GM18498 (cell line): ENCODE data around the gene KREMEN1.

Experiments
- ATAC-seq: cut with Tn5 transposase; IDR thresholded peaks from one replicate; pipeline ENCODE4 v1.9.1; 2021; ENCODE audit warnings: mild to moderate bottlenecking, moderate library complexity; ENCODE audit not compliant: unreplicated experiment

The KREMEN1 gene

DNA sequence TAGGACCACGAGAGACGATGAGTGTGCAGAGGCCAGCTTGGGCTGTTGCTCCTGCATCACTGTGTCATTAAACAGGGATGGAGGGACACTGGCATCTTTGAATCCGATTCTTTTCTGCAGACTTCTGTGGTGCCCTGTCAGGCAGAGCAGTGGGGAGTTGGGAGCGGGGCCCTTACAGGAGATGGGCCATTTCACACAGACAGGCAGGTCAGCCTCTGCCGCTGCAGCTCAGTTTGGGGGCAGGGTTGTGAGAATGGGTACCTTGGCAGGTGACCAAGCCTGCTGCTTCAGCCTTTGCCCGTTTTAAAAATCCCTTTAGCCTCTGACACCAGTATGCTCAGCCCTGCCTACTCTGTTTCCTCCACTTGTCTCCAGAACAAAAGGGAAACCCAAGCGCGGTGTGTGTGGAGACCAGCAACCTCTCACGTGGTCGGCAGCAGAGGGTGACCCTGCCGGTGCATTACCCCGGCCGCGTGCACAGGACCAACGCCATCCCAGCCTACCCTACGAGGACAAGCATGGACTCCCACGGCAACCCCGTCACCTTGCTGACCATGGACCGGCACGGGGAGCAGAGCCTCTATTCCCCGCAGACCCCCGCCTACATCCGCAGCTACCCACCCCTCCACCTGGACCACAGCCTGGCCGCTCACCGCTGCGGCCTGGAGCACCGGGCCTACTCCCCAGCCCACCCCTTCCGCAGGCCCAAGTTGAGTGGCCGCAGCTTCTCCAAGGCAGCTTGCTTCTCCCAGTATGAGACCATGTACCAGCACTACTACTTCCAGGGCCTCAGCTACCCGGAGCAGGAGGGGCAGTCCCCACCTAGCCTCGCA is 23.8 kb upstream of the KREMEN1 start:
- no peak for ATAC-seq

- ATAC-seq = no peak
Measured at GRCh38 chr22:29049655-29050263, 23.1 kb upstream of the KREMEN1 start.

- no peak for ATAC-seq
Measured at GRCh38 chr22:29050457-29050856, 22.4 kb upstream of the KREMEN1 start.

- no peak for ATAC-seq
Measured at GRCh38 chr22:29053048-29053702, 19.7 kb upstream of the KREMEN1 start.

- no peak for ATAC-seq
Measured at GRCh38 chr22:29054251-29054767, 18.5 kb upstream of the KREMEN1 start.

DNA sequence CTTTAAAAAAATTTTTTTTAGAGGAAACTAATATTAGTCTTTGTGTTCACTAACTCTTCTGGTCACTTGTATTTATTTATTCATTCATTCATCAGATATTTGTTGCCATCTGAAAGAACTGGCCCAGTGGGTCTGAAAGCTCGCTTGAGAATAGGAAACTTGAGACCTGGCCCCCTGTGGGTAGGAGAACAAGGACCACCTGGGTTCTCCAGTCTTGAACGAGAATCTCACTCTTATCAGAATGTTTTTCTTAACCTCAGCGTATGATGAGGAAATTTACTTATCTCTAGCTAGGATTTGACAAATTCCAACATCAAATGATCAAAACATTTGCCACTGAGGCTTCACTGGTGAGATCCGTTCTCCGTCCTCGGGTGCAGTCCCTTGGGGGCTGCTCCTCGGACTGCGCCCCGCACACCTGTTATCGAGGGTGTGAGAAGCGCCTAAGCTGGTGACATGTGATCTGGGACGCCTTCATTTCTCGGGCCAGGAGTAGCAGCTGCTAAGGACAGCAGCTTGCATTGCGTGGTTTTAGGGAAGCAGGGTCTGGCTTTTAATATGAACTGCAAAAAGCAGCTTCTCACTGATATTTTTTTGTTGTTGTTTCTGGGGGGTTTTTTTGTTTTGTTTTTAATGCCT is 17.5 kb upstream of the KREMEN1 start:
- ATAC-seq = no peak

- no peak for ATAC-seq
Measured at GRCh38 chr22:29056472-29056871, 16.4 kb upstream of the KREMEN1 start.

- no peak for ATAC-seq
Measured at GRCh38 chr22:29060251-29060869, 12.5 kb upstream of the KREMEN1 start.

DNA sequence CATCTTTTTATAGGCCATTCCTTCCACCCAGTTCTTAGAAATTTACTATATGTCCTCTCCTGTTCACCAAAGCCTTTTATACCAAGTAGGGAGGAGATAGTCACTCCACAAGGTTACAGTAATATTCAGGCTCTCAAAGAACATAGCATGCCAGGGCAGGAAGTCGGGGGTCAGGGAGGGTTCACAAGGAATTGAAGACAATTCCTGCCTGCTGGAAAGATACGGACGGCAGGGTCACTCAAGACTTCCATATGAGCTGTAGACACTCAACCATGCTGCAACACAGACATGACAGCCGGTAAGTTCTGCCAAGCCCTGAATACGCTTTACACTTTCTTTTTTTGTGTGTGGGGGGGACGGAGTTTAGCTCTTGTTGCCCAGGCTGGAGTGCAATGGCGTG is 11.9 kb upstream of the KREMEN1 start:
- no peak for ATAC-seq

GRCh38 chr22:29061773-29062172 is 11.1 kb upstream of the KREMEN1 start, which contains the start of gene C22orf31:
TSS of gene C22orf31 (minus strand) at chr22:29061831. CDS start at chr22:29061792, 39 bp downstream.
- ATAC-seq = no peak

- ATAC-seq = no peak
Measured at GRCh38 chr22:29062286-29062821, 10.5 kb upstream of the KREMEN1 start.

DNA sequence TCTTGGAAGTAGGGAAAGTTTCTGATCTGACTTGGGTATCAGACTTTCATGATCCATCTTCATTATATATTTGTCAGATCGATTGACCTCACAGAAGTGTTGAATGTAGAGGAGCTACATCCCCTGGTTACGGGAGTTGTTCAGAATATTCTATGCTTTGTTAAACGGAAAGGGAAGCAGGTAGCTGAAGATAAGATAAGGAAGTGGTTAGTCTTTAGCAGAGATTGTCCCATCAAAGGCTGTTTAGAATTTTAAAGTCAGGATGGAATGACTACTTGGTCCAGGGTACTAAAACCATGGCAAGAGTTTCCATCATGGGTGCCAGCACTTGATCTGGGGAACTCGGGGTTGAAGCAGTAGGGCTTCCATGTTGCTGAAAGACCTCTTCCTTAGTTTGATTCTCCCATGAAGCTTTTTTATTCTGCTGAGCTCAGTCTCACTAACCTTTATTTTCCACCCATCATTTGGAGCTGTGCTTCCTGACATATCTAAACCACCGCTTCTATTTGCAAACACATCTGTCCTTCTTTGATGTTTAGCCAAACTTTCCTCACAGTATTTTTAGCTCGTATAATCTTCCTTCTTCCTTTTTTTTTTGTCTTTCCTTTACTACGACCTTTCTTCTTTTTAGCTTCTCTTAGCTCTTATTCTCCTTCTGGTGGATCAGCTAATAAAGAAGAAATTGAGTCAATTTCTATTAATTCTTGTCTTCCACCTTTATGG is 7.2 kb upstream of the KREMEN1 start:
- ATAC-seq = no peak

GRCh38 chr22:29069463-29069862 is 3.4 kb upstream of the KREMEN1 start:
- no peak for ATAC-seq

DNA sequence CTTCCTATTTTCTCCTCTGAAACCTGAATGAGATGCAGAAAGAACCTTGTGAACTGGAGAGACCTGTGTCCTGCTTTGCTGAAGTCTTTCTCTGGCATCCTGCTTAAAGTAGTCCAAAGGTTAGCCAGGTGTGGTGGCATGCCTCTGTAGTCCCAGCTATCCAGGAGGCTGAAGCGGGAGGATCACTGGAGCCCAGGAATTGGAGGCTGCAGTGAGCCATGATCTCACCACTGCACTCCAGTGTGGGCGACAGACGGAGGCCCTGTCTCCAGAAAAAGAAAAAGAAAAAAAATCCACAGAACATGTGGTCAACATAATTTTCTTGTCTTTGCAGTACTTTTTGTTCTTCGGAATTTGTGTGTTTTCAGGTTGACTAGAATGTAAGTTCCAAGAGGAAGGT is 2.3 kb upstream of the KREMEN1 start:
- no peak for ATAC-seq

GRCh38 chr22:29071261-29072045 is 1.4 kb upstream of the KREMEN1 start:
- ATAC-seq = no peak

GRCh38 chr22:29072193-29072978 is 449 bp upstream of the KREMEN1 start:
- peak; percentile 91 for ATAC-seq

GRCh38 chr22:29073618-29074275 is 912 bp downstream of the KREMEN1 start:
- ATAC-seq = no peak
